Left cardiac atrium (tissue), 4 donors: ENCODE measurements around the gene SEMA6A. TPM values are rescaled to one million over a fixed set of nuclear protein-coding genes. Genes with fewer than 3 reads are reported as not detected.

Experiments
- ATAC-seq, 2 donors: fragments of 200-7000 bp; cut with Tn5 transposase; one replicate each; pipeline ENCODE4 v1.9.1; 2020; ENCODE audit warnings: mild to moderate bottlenecking in 2 of 2, moderate library complexity in 2 of 2
- DNase-seq: peaks from one replicate; pipeline ENCODE4 v3.0.0-alpha.2; 2020
- intact Hi-C, 2 donors: fragments of 100-400 bp; cut with DNase I; formaldehyde crosslinking; loops; one replicate each; pipeline versions ENCODE4 v1.14.1 to v1.15.1; 2022 to 2023
- total RNA-seq, 2 donors: library from RNA; stranded (reverse); fragmentation: NEBNext Ultra II Directional; extraction: Animal tissue kit (Norgen Biotek cat#: 25700); gene quantifications; one replicate each; pipeline ENCODE4 v1.2.1, GENCODE V29; 2021
- donor health status: DM: no; HTN: yes; CAD: no.
- donor health status: DM: no; HTN: yes; CAD: no; lungs with severe emphysema.
- donor health status: DM: yes; HTN: yes; CAD: no.
- donor health status: Dilated cardiomyopathy.

SEMA6A gene
- total RNA-seq, 2 donors from 2014 or later = 3.8 to 5.7 TPM

DNA sequence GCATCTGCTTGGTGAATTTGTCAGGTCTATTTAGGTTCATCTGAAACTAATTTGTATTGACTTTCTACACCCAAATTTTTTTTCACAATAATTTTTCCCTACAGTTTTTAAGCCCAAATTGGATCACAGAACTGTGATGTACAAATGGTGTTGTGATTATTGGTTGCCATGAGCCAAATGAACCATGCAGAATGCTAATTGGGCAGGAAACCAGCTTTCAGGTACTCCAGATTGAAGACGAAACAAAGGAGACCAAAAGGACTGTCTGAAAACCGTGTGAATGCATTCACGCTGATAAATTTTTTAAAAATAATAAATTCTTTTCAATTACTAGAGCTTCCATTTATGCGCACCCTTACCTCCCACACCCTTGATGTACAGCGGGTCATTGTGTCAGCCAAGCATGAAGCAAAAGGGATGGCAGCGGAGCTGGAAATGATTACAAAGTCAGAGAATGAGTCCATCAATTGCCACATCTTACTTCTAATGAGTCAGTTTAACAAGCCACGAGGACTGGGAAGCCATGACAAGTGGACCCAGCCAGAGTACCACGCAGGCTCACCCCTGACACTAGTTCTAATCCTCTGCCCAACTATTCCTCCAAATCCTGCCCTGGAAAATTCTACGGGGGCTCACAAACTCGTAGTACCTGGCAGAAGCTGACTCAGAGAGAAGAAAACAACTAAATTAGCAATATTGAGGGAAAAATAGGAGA is 66.5 kb downstream of the SEMA6A start:
- intact Hi-C loops = no loop called here
- DNase-seq (no peak), ATAC-seq (no peak)

DNA sequence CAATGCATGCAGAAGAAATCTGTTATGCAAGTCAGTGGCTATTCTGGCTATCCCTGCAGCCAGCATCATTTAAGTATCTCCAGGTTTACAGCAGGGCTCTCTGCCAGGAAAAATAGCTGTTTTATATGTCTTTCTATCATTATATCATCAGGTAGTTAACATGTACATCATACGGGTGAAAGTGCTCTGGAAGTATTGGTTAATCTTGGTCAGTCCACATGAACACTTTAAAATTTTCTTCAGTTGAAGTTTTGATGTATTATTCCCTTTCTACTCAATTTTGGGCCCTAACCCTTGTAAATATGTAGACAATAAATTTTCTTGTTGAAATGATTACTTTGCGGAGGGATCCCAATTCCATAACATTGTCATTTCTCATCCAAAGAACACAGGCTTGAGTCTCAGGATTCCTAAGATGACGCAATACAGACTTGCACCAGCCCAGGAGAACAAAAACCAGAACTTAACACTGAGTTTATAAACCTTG is 67.5 kb downstream of the SEMA6A start:
- no peak for ATAC-seq
- intact Hi-C loops = no loop called here
- DNase-seq = no peak

DNA sequence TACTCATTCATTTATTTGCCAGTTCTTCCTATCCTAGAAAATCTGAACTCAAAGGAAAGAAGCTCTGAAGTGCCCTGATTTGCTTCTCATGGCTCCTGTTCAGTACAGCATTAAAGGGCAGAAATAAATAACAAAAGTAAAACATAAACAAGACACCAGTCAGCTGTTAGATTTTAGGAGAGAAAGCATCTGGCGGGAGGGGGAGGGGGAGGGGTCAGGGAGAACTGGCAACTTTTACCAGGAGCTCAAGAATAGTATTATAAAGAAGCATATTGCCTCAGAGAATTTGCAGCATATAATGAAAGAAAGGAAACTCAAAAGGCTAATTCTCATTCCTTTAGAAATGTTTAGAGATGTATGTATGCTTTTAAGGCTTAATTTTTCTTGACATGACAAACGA is 68.1 kb downstream of the SEMA6A start:
- no peak for ATAC-seq
- intact Hi-C loops = no loop called here
- DNase-seq = no peak

DNA sequence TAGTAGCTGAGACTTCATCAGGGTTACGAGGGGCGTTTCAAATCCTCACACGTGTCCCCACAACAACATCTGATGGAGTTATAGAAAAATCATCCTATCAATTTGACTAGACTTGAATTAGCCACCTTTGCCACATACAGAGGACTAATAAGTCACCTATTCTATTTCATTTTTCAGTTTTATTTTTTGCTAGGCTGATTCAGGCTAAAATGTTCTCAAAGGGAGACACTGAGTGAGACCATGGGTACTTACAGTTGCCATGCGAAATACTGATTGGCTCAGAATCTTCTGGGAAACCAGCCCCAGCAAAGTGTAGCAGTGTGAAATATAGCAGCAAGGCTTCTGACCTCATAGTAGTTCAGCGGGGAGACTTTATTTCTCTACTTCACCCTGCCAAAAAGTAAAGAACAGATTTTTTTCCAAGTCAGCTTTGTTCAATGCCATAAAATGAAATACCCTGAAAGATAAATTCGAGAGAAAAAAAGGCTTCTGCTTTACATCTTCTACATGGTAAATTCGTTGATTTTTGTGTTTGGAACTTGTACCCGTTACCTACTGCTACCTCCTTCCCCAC is 69.9 kb downstream of the SEMA6A start:
- DNase-seq = no peak

GRCh38 chr5:116502616-116503015 is 72.0 kb downstream of the SEMA6A start:
- intact Hi-C loops = no loop called here
- peak in 1 of 2 donors; percentile 38 for ATAC-seq

More for the DNA sequence above, 69.9 kb downstream of the SEMA6A start:
- intact Hi-C loops = no loop called here
- ATAC-seq = no peak

GRCh38 chr5:116502138-116502537 is 72.5 kb downstream of the SEMA6A start:
- intact Hi-C loops = no loop called here
- DNase-seq (no peak), ATAC-seq (no peak)

More at GRCh38 chr5:116502616-116503015, 72.0 kb downstream of the SEMA6A start:
- DNase-seq = peak; percentile 25

- intact Hi-C loops = no loop called here
- DNase-seq (no peak), ATAC-seq (no peak)
Measured at GRCh38 chr5:116498503-116499048, 76.0 kb downstream of the SEMA6A start.

DNA sequence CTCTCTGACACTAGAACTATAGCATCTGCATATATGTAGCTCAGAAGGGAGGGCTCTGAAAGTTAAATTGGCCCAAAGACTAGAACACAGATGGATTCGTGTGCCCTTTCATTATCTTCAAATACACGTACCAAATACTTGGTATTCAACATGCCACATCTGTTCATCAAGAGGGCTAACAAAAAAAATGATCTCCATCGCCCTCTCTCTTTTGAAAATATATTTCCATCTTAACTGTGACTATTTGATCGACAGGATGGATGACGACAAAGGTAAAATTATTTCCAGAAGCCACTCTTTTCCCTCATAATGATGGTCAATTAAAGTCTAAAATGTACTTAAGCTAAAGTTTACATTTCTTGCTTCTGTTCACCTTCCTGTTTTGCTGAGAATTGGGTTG is 77.0 kb downstream of the SEMA6A start:
- DNase-seq (no peak), ATAC-seq (no peak)
- intact Hi-C loops = no loop called here

GRCh38 chr5:116495786-116496357 is 78.8 kb downstream of the SEMA6A start:
- intact Hi-C loops = no loop called here
- no peak for ATAC-seq
- no peak for DNase-seq

DNA sequence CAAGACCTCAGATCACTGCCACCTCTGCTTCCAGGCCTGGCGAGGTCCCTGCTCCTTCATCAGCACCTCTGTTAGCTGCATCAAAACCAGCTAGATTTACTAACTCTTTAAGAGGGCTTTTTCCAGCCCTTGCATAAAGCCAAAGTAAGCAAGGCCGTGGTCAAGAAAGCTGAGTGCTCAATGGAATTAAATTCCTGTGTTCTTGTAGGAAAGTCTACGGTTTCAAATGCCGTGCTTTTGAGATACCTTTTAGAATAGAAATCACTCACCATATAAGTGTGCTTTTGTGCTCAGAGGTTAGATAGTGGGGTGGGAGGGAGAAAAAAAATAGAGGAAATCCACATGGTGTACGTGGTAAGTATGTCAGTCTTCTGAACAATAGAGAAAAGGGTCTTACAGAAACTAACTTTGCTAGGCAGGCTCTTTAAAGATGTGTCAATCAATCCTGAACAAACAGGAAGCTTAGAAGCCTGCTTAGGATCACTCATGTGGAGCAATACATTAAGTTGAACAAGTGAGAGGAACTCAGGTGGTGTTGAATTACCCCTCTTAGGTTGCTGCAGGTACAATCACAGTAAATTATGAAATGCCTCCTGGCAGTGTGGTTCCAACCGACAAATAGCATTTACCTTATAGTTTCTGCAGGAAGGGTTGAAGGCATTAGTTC is 79.7 kb downstream of the SEMA6A start:
- intact Hi-C loops = no loop called here
- ATAC-seq (no peak), DNase-seq (no peak)

- DNase-seq = no peak
- ATAC-seq = peak; percentile 74 to 87
- intact Hi-C loops = no loop called here
Measured at GRCh38 chr5:116492776-116493175, 81.8 kb downstream of the SEMA6A start.

DNA sequence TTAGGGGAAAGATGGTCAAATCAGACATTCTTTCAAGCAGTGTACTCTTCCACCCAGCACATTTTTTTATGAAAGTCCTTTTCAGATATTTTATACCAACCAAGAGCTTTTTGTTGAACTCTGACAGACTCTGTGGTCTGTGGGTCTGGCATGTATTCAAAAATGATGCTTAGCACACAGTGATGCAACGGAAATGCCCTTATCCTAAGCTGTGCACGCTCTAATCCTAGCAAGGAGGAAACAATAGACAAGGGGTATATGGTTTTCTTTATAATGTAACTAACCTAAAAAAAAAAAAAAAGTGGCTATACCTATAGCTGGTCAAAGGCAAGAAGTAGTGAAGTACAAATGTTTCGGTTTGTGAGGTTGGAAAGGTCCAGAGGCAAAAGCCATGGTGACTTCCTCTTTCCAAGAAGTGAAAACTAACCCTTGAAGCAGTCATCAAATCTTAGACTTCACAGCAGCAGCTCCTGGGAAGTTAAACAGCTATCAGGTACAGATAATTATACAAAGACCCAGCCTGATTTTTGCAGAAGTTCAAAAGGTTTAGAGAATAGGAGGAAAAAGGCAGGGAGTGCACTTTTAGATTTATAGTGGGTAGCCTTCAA is 82.5 kb downstream of the SEMA6A start:
- intact Hi-C loops = no loop called here
- peak; percentile 85 to 88 for ATAC-seq
- no peak for DNase-seq

- no peak for DNase-seq
- ATAC-seq = no peak
- intact Hi-C loops = no loop called here
Measured at GRCh38 chr5:116488356-116489041, 86.1 kb downstream of the SEMA6A start.

GRCh38 chr5:116487045-116487444 is 87.6 kb downstream of the SEMA6A start:
- intact Hi-C loops = no loop called here
- ATAC-seq (no peak), DNase-seq (no peak)

- intact Hi-C loops = no loop called here
- no peak for DNase-seq
- ATAC-seq = no peak
Measured at GRCh38 chr5:116486588-116486987, 88.0 kb downstream of the SEMA6A start.

DNA sequence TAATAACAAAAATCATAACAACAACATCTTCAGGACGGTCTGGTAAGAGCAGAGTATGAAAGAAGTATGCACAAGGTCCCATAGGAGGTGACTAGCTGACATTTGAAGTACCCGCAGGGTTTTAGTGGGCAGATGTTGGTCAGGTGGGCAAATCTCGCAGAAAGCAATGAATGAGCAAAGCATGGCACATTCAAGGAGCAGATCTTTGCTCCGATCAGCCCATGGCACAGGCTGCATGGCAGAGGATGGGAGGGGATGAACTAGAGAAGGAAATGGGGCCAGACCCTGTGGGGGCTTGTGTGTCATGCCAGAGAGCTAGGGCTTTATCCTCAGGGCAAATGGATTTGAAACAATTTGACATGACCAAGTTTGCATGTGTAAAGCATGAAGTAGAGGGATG is 90.0 kb downstream of the SEMA6A start:
- ATAC-seq (no peak), DNase-seq (no peak)
- intact Hi-C loops = no loop called here

DNA sequence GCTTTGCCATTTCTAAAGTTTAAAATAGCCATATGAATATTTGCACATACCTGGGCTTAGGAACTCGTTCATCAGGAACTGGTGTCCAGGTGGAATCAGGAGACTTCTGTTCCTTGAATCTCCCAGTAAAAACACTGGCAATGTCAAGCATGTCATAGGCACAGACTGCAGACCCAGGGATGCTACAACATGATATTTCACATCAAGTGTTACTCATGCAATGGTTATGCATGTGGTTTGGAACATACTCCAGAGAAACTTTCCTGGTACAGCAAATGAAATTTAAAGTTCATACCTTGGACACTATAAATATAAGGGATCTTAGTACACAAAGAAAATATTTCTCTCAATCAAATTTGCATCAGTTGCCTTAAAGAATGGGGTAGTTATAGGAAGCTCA is 92.2 kb downstream of the SEMA6A start:
- DNase-seq (no peak), ATAC-seq (no peak)
- intact Hi-C loops = no loop called here

- intact Hi-C loops = no loop called here
- ATAC-seq = no peak
- DNase-seq = no peak
Measured at GRCh38 chr5:116480894-116481510, 93.6 kb downstream of the SEMA6A start.
